Fibroblast of lung (primary cell): ENCODE results near the gene POGZ. TPM values are rescaled to one million over a fixed set of nuclear protein-coding genes. Genes with fewer than 3 reads are reported as not detected.

ENCODE experiments used
- DNase-seq, 2 donors: peaks; one replicate each; pipeline versions ENCODE4 v3.0.0 to v3.0.0-alpha.2; 2010; ENCODE audit warnings: low read depth in 2 of 2
- H2AFZ ChIP-seq: 2 replicates; pipeline ENCODE4 v1.5.1; 2012; ENCODE audit warnings: low read length, control low read depth, inconsistent platforms
- H3K27ac ChIP-seq: 2 replicates; pipeline ENCODE4 v1.5.1; 2011; ENCODE audit warnings: low read length, control low read depth; ENCODE audit not compliant: insufficient read depth
- H3K27me3 ChIP-seq: 2 replicates; pipeline ENCODE4 v1.5.1; 2011; ENCODE audit warnings: mild to moderate bottlenecking, low read length; ENCODE audit not compliant: control insufficient read depth, insufficient read depth
- H3K36me3 ChIP-seq: 2 replicates; pipeline ENCODE4 v1.5.1; 2011; ENCODE audit warnings: low read length; ENCODE audit not compliant: control insufficient read depth, insufficient read depth
- H3K4me1 ChIP-seq: 2 replicates; pipeline ENCODE4 v1.5.1; 2011; ENCODE audit warnings: low read length; ENCODE audit not compliant: control insufficient read depth, insufficient read depth; ENCODE audit errors: extremely low read depth
- H3K4me2 ChIP-seq: 2 replicates; pipeline ENCODE4 v1.5.1; 2011; ENCODE audit warnings: low read length, control low read depth; ENCODE audit not compliant: insufficient read depth; ENCODE audit errors: extremely low read depth
- H3K4me3 ChIP-seq, 4 experiments: fragments of 200-600 bp in 1 of 4; sonication (generic) in 1 of 4; replicated peaks in 1 of 4; 2 replicates each; pipeline ENCODE4 v1.5.1; 2011 to 2016; ENCODE audit warnings: low read length in 4 of 4, low read depth in 3 of 4, mild to moderate bottlenecking in 3 of 4, control low read depth in 2 of 4, inconsistent platforms in 1 of 4, mixed read lengths in 1 of 4; ENCODE audit not compliant: insufficient read depth in 1 of 4; ENCODE audit errors: control extremely low read depth in 1 of 4
- H3K79me2 ChIP-seq: 2 replicates; pipeline ENCODE4 v1.5.1; 2012; ENCODE audit warnings: mild to moderate bottlenecking, low read length, inconsistent platforms; ENCODE audit not compliant: control insufficient read depth, insufficient read depth
- H3K9ac ChIP-seq: 2 replicates; pipeline ENCODE4 v1.5.1; 2011; ENCODE audit warnings: mild to moderate bottlenecking, low read length, control low read depth; ENCODE audit not compliant: insufficient read depth
- H3K9me3 ChIP-seq: 2 replicates; pipeline ENCODE4 v1.5.1; 2012; ENCODE audit warnings: low read depth, low read length; ENCODE audit not compliant: control insufficient read depth, insufficient read depth
- H4K20me1 ChIP-seq: 2 replicates; pipeline ENCODE4 v1.5.1; 2011; ENCODE audit warnings: low read length; ENCODE audit not compliant: control insufficient read depth, insufficient read depth; ENCODE audit errors: extremely low read depth
- EZH2 ChIP-seq: IDR thresholded peaks from 2 replicates; pipeline ENCODE4 v1.5.1; 2012; ENCODE audit warnings: low read length, control low read depth, mild to moderate bottlenecking; ENCODE audit errors: missing control alignments
- polyA minus RNA-seq: library from RNA; depleted of rRNA, polyadenylated mRNA; stranded (reverse); fragments of >200 nt; gene quantifications from 2 replicates; pipeline ENCODE4 v1.2.3, GENCODE V29; 2011; ENCODE audit warnings: low replicate concordance
- polyA plus RNA-seq, 2 donors: library from polyadenylated mRNA; depleted of rRNA in 1 of 2; stranded (reverse) in 1 of 2; unstranded in 1 of 2; fragments of >200 nt; gene quantifications; 2 replicates each; pipeline ENCODE4 v1.2.1, GENCODE V29; 2011 to 2012; ENCODE audit warnings: missing spikeins in 1 of 2
- total RNA-seq: library from RNA; depleted of rRNA; stranded (reverse); fragments of >200 nt; gene quantifications from 2 replicates; pipeline ENCODE4 v1.2.1, GENCODE V29; 2014
- TF ChIP-seq, protein P1 (sequence below), 2 donors: IDR thresholded peaks in 1 of 2; conservative IDR thresholded peaks in 1 of 2; 1 replicate in 1 of 2; 2 replicates in 1 of 2; pipeline ENCODE4 v1.5.1; 2011 to 2012; ENCODE audit warnings: low read length in 2 of 2, control low read depth in 1 of 2, inconsistent platforms in 1 of 2, low read depth in 1 of 2, mild to moderate bottlenecking in 1 of 2

The POGZ gene
- total RNA-seq (12.3 and 21.6 TPM in 2 replicates), polyA plus RNA-seq (24.7 and 27.6 TPM in 2 replicates), polyA minus RNA-seq (45.5 and 64.6 TPM in 2 replicates)
- 13.9 and 19.3 TPM in 2 replicates for polyA plus RNA-seq (2012)

DNA sequence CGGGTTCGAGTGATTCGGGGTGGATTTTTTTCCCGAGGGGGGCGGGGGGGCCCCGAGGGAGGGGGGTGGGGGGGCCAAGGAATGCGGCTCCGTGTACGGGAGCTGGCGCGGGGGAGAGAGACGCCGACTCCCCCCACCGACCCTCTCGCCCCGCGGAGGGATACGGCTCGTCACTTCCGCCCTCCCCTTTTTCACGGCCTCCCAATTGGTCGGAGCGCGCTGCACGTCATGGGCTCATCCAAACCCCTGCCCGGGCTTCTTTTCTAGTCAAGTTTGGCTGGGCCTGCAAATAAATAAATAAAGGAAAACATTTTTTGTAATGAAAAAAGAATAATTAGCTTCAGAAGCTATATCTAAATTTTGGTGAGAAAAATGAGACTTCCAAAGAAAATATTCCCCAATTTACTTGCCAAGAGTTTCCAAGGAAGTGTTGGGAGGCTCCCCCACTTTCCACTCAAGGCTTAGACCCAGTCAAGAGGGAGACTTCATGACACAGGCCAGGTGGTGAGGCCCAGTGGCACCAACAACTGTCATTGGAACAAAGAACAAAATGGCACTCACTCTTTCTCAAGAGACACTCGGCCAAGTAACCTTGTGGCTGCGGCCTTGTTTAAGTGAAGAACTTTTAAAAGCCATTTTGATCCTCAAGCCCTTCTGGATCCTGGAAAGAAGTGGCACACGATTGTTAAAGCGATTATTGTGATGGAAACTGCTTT lies at the start of gene POGZ:
Gene POGZ (minus strand): TSS at position 164 of the 716 bp plus-strand sequence. CDS start 17,290 bp downstream, outside the sequence.
- Histone ChIP-seq H3K27ac (peak within 1 kb of the TSS; percentile 84), H3K36me3 (no peaks in the 10 kb centered on the region), H3K9me3 (no peaks in the 10 kb centered on the region), H3K4me2 (peak within 1 kb of the TSS; percentile 34), H3K9ac (peak within 1 kb of the TSS; percentile 80), H3K27me3 (no peaks in the 10 kb centered on the region), H3K4me1 (no peaks in the 10 kb centered on the region), H2AFZ (peak within 1 kb of the TSS; percentile 73), H4K20me1 (no peaks in the 10 kb centered on the region), H3K79me2 (peaks cover 37% of the 10 kb centered on the region), H3K4me3 (peak within 1 kb of the TSS; percentile 58 to 90 (median 71))
- no peak for TF ChIP-seq EZH2
- TF ChIP-seq, protein P1, sequence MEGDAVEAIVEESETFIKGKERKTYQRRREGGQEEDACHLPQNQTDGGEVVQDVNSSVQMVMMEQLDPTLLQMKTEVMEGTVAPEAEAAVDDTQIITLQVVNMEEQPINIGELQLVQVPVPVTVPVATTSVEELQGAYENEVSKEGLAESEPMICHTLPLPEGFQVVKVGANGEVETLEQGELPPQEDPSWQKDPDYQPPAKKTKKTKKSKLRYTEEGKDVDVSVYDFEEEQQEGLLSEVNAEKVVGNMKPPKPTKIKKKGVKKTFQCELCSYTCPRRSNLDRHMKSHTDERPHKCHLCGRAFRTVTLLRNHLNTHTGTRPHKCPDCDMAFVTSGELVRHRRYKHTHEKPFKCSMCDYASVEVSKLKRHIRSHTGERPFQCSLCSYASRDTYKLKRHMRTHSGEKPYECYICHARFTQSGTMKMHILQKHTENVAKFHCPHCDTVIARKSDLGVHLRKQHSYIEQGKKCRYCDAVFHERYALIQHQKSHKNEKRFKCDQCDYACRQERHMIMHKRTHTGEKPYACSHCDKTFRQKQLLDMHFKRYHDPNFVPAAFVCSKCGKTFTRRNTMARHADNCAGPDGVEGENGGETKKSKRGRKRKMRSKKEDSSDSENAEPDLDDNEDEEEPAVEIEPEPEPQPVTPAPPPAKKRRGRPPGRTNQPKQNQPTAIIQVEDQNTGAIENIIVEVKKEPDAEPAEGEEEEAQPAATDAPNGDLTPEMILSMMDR (conservative IDR thresholded peaks at IDR 0.05 in 1 of 2, IDR thresholded peaks at IDR 0.05 in 1 of 2; ENCODE audit: low read depth in 1 of 2, low read length in 2 of 2), result no peak
- DNase-seq, result peak; percentile 99

DNA sequence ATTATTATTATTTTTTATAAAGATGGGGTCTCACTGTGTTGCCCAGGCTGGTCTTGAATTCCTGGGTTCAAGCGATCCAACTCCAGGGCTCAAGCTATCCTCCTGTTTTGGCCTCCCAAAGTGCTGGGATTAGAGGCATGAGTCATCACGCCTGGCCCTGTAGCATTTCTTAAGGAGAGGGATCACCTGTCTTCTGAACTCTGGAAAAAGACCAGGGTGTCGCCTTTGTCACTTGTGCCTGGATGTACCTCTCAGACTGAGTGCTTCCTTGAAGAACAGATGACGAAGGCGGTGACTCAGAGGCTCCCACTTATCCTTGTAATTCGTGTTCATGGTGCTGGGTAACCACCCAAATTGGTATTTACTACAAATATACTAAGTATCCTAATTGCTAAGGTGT lies 49.5 kb upstream of the POGZ start:
- Histone ChIP-seq H3K9me3 (no peaks in the 10 kb centered on the region), H4K20me1 (no peaks in the 10 kb centered on the region), H2AFZ (no peak overlapping the region), H3K4me3 (no peak overlapping the region), H3K79me2 (no peaks in the 10 kb centered on the region), H3K27ac (no peak overlapping the region), H3K4me1 (peaks cover 2% of the 10 kb centered on the region), H3K36me3 (no peaks in the 10 kb centered on the region), H3K9ac (no peak overlapping the region), H3K27me3 (no peaks in the 10 kb centered on the region), H3K4me2 (no peak overlapping the region)
- TF ChIP-seq, protein P1 (conservative IDR thresholded peaks at IDR 0.05 in 1 of 2, IDR thresholded peaks at IDR 0.05 in 1 of 2; ENCODE audit: low read depth in 1 of 2, low read length in 2 of 2), result no peak
- no peak for TF ChIP-seq EZH2
- peak in 1 of 2 donors; percentile 23 for DNase-seq

DNA sequence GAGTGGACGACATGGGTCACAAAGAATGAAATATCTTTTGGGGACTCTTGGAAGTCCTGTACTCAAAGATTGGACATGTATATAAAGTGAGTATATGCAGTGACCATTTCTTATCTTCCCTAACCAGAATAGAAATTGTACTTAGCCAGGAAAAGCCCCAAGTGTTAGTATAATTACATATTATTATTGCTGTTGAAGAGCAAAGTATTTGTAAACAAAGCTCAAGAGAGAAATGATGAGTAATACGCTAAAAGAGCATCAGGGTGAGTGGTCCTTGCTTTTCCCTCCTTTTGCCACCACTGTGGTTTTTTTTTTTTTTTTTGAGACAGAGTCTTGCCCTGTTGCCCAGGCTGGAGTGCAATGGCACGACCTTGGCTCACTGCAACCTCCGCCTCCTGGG lies 45.5 kb upstream of the POGZ start:
- Histone ChIP-seq H2AFZ (no peak overlapping the region), H3K9me3 (no peaks in the 10 kb centered on the region), H3K36me3 (no peaks in the 10 kb centered on the region), H3K27me3 (no peaks in the 10 kb centered on the region), H3K79me2 (no peaks in the 10 kb centered on the region), H3K27ac (no peak overlapping the region), H4K20me1 (no peaks in the 10 kb centered on the region), H3K9ac (no peak overlapping the region), H3K4me1 (no peaks in the 10 kb centered on the region), H3K4me2 (no peak overlapping the region), H3K4me3 (no peak overlapping the region)
- no peak for DNase-seq
- TF ChIP-seq, protein P1 (conservative IDR thresholded peaks at IDR 0.05 in 1 of 2, IDR thresholded peaks at IDR 0.05 in 1 of 2; ENCODE audit: low read depth in 1 of 2, low read length in 2 of 2), result no peak
- TF ChIP-seq EZH2, result no peak
